GM20000 (cell line): ENCODE data around the gene EPHA1.

Experiments used
- DNase-seq: peaks from one replicate; pipeline ENCODE4 v3.0.0; 2012; ENCODE audit warnings: low spot score
- TF ChIP-seq, protein P1 (sequence below): IDR thresholded peaks from 2 replicates; pipeline ENCODE4 v1.5.1; 2012; ENCODE audit warnings: mild to moderate bottlenecking, control low read depth; ENCODE audit errors: extremely low read depth, missing control alignments

EPHA1 gene

DNA sequence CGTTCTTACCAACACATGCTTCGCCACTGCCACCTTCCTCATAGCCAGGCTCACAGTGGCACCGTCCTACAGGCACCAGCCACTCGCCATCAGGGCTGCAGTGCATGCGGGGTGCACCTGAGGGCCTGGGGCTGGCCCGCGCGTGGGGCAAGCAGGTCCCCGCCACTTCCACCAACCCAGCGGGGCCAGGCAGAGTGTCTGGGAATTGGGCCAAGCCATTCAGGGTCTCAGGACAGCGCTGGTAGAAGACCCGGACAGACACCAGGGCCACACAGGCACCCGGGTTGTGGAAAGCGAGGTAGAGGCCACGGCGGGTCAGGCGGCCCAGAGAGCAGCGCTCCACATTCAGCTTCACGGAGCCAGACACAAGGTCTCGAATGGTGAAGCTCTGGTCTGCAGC lies 9.0 kb downstream of the EPHA1 start:
- no peak for DNase-seq
- TF ChIP-seq, protein P1, sequence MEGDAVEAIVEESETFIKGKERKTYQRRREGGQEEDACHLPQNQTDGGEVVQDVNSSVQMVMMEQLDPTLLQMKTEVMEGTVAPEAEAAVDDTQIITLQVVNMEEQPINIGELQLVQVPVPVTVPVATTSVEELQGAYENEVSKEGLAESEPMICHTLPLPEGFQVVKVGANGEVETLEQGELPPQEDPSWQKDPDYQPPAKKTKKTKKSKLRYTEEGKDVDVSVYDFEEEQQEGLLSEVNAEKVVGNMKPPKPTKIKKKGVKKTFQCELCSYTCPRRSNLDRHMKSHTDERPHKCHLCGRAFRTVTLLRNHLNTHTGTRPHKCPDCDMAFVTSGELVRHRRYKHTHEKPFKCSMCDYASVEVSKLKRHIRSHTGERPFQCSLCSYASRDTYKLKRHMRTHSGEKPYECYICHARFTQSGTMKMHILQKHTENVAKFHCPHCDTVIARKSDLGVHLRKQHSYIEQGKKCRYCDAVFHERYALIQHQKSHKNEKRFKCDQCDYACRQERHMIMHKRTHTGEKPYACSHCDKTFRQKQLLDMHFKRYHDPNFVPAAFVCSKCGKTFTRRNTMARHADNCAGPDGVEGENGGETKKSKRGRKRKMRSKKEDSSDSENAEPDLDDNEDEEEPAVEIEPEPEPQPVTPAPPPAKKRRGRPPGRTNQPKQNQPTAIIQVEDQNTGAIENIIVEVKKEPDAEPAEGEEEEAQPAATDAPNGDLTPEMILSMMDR = no peak

DNA sequence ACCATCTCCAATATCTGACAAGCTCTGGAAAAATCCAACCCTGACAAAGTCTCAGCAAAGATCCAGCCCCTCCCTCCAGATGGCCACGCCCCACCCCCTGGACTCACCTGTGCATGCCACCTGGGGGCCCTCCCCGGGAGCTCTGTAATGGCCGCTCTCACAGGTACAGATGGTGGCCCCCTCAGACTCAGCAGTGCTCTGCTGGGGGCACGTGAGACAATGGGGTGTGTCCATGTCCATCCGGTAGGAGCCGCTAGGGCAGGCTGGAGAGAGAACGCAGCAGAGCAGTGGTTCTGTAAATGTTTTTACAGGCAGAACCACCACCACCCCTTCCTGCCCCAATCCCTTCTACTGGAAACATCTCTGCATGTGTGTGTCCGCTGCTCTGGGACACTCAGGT lies 9.5 kb downstream of the EPHA1 start:
- DNase-seq = no peak
- TF ChIP-seq, protein P1 = no peak

DNA sequence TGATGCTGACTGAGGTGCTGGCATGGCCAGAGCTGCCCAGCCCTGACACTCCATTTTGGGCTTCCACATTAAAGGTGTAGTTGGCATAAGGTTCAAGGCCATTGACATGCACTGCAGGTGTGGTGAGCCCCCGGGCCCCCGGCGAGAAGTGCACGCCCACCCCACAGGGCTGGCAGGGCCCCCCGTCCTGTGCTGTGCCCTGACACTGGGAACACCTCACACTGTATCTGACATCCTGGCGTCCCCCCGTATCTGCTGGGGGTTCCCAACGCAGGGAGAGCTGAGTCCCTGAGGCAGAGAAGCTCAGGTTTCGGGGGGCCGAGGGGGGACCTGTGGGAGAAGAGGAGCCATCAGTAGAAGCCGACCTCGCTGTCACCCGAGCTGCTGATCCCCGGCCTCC lies 10.0 kb downstream of the EPHA1 start:
- DNase-seq = no peak
- TF ChIP-seq, protein P1 = no peak

DNA sequence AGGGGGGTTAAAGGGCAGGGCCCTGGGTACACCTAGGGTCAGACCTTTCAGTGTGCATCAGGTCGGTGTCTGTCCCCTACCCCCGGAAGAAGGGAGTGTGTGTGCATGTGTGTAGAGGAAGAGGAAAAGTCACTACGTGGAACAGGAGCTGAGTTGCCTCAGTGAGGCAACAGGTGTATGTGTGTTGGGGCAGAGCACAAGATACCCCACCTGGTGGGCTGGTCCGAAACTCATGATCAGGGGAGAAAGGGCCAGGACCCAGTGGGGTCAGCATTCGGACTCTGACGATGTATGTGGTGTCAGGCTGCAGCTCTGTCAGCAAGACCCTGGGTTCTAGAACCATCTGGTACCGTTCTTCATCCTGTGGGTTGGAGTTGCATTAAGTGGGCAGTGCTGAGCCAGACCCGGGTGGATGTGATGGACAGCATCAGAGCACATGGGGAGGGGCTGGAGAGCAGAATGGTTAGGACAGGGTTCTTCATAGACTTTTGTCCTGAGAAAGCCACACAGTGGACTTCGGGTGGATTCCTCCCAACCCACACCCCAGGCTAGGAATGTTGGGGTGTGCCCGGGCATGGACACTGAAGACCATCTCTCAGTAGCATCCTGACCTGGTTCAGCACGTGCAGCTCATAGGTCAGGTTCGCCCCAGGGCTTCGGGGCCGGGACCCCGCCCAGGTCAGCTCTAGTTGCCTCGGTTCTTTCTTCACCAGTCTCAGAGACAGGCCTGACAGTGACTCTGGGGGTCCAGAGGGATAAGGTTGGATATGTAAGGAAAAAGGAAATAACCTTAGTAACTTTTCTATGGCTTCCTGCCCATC lies 10.7 kb downstream of the EPHA1 start:
- DNase-seq = no peak
- TF ChIP-seq, protein P1 = no peak

DNA sequence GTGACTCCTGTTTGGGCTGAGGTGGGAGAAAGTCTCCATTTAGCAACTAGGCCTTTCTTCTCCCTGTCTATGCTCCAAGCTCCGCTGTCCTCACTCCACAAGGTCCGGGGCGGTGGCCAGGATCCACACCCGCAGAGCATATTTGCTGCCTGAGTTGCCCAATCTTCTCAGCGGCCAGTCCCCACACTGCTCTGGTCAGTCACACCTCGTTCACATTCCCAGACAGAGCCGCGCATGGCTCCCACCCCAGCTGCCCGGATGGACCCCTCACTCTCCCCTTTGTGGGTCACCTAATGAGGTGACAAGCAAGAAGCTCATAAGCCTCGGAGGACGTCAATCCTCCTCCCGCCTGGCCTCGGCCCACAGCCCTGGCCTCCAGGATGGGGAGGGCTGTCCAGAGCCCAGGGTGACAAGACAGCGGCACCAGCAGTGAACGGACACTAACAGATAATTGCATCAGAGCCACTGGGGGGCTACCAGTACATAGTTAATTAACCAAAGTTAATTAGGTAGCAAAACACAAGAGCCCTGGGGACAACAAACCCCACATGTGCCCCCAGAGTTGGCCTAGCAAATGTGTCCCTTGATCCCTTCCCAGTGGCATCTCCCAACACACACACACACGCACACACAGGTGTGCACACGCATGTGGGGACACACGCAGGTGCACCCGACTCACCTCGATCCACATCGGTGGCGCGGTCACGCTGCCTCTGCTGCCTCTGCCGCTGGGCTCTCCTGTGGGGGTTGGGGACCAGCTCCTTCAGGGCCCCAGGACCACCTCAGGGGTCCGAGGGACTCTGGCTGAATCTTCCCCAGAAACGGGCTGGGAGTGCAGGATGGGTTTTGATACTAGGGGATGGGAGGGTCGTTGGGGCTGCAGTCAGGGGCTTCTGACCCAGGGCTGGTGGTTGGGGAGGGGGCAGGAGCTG lies 11.8 kb downstream of the EPHA1 start:
- TF ChIP-seq, protein P1 = no peak
- DNase-seq = no peak

DNA sequence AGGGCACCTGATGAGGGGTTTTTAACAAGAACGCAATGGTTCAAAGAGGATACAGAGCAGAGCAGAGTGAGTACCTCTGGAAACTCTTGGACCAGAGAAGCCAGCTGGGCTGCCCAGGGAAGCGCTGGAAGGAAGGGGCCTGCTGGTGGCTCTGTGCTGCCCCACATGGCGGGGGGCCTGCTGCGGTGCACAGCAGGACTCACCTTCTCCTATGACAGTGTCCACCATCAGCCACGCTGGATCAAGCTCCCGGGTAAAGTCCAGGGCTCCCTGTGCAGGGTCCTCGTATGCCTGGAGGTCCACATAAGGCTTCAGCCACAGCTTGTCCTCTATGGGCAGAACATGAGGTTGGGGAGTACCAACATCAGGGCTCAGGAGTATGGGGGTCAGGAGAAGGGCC lies 12.5 kb downstream of the EPHA1 start:
- DNase-seq = no peak
- TF ChIP-seq, protein P1 = no peak
